HG02840 (cell line): ENCODE data around the gene VSIG8.
"Not testable (repeated sequence)": the region's sequence is repeated elsewhere in the genome, so short reads cannot be mapped to it uniquely, and the experiment has no call there.

Source experiments
- ATAC-seq: cut with Tn5 transposase; IDR thresholded peaks from one replicate; pipeline ENCODE4 v1.9.1; 2021; ENCODE audit warnings: mild to moderate bottlenecking, moderate library complexity, moderate number of reproducible peaks; ENCODE audit not compliant: unreplicated experiment, low FRiP score

The VSIG8 gene, protein sequence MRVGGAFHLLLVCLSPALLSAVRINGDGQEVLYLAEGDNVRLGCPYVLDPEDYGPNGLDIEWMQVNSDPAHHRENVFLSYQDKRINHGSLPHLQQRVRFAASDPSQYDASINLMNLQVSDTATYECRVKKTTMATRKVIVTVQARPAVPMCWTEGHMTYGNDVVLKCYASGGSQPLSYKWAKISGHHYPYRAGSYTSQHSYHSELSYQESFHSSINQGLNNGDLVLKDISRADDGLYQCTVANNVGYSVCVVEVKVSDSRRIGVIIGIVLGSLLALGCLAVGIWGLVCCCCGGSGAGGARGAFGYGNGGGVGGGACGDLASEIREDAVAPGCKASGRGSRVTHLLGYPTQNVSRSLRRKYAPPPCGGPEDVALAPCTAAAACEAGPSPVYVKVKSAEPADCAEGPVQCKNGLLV

DNA sequence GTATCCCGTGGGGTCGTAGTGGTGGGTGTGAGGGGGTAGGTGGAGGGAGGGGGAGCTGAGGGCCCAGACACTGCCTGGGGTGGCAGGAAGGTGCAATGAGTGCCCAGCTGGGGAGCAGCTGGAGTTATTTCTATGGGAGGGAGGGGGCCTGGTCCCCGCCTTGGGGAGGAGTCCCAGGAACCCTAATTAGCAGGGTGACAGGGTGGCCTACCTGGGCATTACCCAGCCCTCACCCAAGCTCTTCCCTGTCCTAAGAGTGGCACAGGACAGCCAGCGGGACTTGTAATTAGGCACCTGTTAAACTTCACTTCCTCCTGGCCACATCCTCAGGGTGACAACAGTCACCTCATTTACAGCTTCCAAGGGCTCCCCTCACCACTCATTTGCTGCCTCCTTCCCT is at the start of gene VSIG8:
Gene VSIG8, minus strand, starts transcription at position 101 of the 400 bp plus-strand sequence. CDS start 136 bp downstream, outside the sequence.
- ATAC-seq: no peak

DNA sequence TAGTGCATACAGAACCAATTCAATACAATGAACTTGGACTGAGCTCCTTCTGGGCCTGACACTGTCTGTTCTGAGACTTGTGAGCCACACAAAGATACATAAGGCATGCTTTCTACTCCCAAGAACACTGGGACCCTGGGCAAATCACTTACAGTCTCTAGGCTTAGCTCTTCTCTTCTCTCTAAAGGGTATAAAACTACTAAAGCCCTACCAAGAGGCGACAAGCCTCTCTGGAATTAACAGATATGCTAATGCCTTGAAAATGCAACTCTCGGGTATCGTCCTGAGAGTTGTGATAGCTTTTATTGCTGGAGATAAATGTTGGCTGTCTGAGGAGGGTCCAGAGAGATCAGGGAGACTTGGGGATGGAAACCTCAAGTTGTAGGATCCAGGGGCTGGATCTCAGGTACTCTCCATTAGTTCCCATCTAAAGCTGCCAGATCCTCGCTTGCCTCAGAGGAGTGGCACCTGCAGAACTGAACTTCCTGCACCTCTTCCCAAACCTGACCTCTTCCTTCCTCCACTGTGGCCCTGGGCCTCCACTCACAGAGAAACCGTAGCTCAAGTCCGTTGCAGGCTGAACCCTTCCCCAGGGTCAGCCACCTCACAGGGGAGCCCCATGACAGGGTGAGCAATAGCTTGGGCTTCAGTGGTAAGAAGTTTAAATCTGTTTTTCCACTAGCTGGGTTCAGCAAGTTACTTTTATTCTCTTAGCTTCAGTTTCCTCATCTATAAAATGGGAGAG is 49.0 kb upstream of the VSIG8 start:
- ATAC-seq: no peak

DNA sequence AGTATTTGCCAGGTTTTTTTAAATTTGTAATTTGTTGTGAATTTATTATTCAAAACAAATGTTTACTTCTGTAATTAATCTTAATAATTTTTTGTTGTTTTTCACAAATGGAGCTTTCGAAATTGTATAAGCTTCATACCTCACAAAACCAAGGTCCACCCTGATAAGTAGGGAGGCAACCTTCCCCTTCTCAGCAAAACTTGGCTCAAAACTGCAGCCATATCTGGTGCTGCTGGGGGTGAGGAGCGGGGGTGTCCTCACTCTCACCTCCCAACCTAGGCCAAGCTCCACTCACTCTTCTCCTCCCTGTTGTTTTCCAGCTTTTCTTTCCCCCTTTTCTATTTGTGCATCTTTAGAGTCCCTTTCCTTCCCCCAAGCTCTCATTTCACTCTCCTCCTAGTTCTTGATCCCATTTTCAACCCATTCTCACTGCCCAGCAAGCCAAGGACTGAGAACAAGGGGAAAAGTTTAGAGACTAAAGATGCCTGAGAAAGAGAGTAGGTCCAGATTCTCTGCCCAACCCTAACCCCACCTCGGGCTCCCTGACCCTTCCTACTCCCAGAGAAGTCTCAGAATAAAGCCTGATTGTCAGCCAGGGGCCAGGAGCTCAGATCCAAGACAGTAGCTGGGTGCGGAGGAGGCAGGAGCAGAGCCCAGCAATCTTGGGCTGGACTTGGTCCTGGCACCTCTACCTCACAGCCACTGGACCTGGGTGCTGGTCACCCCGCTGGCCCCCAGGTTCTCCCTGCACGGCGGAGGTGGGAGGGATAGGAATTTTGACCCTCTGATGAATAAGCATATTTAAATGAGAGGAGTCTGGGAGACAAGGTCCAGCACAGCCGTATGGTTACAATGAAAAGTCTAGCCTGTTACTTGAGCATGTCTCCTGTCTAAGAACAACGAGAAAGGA is 45.8 kb upstream of the VSIG8 start:
- no peak for ATAC-seq

DNA sequence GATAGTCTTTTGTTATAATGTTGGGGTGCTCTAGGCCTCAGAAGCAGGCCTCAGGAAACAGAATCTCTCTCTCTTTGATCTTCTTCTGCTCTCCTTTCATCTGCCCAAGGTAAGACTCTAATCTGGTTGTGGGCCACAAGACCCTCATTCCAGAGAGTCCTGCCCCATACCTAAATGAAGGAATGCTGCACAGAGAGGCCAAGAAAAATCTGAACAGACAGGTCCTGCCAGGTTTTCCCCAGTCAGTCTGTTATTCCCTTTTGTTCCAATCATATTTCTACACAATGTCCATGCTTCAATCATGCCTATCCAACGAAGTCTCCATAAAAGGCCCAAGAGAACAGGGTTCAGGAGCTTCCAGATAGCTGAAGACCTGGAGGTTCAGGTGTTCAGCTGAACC is 44.5 kb upstream of the VSIG8 start:
- no peak for ATAC-seq

DNA sequence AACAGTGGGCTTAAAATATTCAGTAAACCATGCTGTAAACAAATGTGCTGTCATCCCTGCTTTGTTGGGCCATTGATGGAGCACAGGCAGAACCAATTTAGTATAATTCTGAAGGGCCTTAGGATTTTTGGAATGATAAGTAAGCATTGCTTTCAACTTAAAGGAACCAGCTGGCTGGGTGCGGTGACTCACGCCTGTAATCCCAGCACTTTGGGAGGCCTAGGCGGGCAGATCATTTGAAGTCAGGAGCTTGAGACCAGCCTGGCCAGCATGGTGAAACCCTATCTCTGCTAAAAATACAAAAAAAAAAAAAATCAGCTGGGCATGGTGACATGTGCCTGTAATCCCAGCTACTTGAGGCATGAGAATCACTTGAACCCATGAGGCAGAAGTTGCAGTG is 41.6 kb upstream of the VSIG8 start:
- not testable (repeated sequence) for ATAC-seq

DNA sequence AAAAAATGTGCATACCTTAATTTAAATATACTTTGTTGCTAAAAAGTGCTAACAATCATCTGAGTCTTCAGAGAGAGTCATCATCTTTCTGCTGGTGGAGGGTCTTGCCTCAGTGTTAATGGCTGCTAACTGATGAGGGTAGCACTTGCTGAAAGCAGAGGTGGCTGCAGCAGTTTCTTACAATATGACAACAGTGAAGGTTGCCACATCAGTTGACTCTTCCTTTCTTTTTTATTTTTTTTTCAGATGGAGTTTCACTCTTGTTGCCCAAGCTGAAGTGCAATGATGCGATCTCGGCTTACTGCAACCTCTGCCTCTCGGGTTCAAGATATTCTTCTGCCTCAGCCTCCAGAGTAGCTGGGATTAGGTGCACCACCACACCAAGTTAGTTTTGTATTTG is 40.1 kb upstream of the VSIG8 start:
- no peak for ATAC-seq

DNA sequence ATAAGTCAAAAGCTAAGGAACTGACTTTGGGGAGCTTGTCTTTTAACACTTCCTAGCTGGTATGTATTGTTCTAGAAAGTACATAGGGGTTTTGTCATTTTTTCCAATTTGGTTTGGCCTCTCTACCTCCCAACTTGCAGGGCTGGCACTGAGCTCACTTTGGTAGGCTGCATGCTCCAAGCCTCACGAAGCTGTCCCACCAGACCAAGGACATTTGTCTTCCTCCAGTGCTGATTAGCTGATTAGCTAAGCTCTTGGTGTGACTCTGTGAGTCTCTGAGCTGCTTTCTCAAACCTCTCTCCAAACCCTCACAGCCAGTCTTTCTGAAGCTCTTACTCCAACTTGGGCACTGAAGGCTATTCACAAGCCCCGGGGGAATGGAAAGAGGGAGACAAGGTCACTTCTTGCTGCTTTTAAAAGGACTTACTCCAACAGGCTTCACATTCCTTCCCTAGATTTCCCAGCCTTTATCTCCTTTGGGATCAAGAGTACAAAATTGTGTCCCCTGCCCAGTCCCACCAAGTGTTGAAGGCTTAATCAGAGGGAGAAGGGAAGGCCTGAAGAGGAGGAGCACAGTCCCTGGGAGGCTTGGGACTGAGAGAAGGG is 38.4 kb upstream of the VSIG8 start:
- no peak for ATAC-seq

DNA sequence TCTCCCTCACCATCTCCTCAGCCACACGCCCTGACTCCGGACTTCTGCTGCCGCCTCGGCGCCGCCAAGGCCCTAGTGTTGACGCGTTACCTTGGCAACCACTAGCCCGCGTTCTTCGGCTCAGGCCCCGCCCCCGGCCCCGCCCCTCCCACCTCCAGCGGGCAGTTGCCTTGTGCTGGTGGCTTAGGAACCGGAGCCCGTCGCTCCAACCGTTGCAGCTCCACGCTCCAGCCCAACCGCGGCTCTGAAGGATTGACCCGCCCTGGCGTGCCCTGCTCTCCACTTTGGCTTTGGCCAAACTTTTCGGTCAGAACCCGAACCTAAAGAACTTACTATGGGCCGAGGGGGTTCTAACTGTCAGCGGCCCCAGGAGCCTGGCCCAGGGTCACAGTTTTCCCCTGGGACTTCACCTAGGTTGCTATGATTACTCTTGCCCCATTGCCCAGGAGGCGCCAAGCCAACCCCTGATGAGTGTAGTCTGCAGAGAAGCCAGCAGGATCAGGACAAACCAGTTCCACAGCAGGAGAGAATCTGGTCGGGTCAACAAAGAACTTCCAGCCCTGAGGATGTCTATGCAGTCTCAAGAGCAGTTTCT is 37.7 kb upstream of the VSIG8 start, which contains the start of gene CFAP45:
Gene CFAP45, minus strand, starts transcription at position 80 of the 595 bp plus-strand sequence. Its CDS starts 67 bp downstream, at position 13.
- ATAC-seq: no peak

DNA sequence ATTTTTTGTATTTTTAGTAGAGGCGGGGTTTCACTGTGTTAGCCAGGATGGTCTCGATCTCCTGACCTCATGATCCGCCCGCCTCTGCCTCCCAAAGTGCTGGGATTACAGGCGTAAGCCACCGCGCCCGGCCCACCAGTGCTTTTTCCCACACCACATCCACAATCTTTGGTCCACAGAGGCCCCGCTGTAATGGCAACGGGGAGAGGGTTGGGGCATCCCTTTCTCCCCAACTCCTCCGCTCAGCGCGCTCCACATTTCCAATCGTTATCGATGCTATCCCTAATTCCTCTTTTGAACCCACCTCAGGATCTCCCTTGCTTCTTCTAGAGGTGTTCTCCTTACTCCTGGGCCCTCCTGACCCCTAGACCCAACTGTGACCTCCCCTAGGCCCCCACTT is 37.2 kb upstream of the VSIG8 start:
- ATAC-seq: not testable (repeated sequence)

DNA sequence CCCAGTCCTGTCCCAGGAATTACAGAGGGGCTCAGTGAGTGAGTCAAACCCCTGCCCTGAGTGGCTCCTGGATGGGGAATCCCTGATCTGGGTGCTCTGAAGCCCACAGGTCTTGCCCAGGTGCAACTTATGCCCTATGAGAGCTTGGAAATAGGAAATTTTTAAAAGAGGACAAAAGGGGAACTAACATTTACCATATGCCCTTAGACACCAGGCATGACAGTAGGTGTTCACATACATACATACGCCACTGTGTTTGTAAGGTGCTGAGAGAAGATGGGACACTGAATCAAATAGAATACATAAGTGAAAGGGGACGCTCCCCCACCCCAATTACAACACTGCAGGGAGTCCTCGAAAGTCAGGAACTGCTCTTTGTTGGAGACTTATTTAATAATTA is 36.1 kb upstream of the VSIG8 start:
- ATAC-seq: no peak

DNA sequence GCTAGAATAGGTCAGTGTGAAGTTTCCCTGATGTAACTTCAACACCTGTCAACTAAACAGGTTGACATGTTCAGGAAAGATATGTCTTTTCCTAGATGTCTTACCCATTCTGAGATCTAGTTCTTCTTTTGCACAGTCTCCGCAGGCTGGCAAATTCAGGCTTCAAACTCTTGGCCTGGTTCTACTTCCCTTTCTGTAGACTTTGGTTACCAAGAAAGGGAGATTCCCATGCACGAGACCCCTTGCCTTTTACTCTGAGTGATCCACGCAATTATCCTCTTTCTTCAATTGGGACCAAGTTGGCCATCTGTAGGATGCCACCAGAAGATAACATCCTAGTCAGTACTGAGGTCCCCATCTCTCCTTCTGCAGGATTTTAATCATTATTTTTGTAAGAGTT is 35.5 kb upstream of the VSIG8 start:
- ATAC-seq: no peak

DNA sequence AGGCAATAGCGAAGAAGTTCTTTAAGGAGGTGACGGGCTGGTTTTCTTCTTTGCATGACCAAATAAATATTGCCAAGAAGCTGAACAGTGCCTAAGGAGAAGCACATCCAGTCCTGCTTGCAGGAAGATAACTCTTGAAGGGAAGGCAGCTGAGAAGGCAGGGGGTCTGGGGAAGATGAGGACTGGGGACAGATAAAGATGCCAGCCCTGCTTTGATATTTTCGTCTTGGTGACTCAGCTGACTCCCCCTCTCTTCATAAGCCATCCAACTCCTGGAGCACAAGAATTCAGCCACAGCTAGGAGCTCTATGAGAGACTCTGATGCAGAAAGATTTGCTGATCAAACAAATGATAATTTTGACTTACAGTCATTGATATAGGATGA is 34.1 kb upstream of the VSIG8 start:
- no peak for ATAC-seq

DNA sequence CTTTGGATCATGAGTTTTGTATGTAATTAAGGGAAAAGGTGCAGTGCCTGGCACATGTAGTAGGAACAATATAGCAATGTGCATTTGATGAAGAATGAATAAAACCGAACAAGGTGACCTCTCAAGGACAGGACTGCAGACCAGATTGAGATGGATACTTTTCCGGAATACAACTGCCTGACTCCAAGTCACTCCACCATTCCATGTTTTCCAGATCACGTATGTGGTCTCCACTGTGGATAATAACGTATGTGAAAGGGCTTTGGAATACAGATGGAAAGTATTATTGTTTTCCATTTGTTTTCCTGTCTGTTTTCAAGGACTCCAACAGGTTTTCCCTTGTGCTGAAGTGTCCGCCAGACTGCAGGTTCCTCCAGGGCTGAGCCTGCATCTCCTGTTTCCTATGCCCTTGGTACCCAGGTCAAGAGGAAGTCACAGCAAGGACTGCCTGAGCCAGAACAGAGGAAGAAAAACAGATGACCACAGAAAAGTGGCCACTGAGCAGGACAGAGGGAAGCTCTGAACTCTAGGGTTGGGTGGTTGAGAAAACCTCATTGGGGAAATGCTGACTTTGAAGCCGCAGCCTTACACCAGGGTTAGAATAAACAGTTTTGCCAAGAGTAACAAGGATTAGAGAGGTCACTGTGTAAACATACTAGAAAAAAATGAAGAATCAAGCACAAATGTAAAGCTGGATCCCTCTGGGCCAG is 33.5 kb upstream of the VSIG8 start:
- ATAC-seq: no peak

DNA sequence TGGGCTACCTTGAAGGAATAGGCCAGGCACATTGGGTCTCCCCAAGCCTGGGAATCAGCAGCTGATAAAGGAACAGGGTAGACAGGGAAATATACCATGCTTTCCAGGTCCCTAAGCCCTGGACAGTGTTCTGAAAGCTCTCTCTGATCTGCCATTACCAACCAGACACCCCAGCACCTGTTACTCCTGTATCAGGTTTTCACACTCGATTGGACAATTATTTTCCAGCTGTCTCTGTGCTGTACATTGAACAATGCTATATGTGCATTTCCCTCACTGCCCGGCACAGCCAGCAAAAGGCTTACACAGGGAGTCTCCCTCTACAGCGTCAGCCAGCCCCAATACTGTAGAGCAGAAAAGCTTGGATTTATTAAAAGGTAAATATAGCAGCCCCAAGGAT is 32.8 kb upstream of the VSIG8 start:
- no peak for ATAC-seq

DNA sequence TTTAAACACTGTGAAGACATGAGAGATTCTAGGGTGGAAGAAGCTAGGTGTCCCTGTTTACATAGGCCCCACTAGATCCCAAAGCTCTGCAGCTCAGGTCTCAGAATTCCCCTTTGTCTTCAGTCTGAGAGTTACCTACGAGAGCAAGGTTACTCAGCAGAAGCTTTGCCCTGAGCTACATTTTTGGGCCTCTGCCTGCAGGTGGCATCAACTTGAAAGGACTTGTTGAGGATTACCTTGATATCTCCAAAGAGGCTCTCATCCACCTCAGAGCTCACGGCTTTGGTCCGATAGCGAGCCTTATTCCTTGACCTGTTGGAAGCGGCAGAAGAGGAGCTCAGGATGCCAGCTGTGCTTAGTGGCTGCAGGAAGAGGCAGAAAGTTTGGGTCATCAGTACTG is 30.5 kb upstream of the VSIG8 start:
- ATAC-seq: no peak

DNA sequence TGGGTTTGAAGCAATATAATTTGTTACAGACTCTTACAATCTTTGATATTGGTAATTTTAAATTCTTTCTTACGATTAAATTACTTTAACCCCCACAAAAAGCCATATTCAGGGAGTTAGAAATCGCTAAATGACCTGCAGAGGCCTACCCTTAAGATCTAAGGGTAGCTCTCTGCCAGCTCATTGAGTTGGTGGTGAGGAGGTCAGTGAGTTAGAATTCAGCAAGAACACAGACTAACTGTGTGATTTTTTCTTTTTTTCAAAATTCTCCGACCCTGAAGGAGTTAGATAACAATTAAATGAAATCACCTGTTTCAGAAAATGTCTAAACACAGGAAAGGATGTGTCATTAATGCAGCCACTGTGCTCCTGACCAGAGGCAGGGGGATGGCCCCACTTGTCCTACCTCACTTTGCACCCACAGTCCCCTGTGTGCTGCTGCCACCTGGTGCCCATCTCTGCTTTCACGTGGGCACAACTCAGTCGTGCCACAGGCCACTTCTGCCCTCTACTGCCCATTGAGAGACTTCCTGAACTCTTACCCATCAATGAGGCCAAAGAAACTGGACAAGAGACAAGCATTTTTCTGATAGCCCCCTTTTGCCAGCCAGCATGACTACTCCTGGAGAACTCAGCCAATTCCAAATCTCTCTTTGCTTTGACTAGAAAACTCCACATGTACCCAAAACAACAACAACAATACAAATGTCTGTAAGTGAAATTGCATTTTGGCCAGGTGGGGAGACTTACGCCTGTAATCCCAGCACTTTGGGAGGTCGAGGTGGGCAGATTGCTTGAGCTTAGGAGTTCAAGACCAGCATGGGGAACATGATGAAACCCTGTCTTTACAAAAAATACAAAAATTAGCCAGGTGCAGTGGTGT is 29.1 kb upstream of the VSIG8 start:
- no peak for ATAC-seq

DNA sequence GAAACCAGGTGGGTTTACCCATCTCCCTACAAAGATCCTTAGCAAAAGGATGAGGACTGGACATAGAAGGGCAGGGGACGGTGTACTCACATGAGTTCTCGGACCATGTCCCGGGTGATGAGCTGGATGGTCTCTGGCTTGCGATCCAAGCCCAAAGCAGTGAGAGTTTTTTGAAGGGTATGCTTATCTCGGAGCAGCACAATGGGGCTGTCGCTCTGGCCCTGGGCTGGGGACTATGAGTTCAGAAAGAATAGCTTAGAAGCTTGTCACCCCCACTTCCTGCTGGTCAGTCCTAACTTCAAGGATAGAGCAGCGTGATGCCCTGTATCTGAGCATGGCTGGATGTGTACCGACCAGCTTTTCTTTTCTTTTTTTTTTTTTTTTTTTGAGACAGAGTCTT is 27.9 kb upstream of the VSIG8 start:
- ATAC-seq: no peak

DNA sequence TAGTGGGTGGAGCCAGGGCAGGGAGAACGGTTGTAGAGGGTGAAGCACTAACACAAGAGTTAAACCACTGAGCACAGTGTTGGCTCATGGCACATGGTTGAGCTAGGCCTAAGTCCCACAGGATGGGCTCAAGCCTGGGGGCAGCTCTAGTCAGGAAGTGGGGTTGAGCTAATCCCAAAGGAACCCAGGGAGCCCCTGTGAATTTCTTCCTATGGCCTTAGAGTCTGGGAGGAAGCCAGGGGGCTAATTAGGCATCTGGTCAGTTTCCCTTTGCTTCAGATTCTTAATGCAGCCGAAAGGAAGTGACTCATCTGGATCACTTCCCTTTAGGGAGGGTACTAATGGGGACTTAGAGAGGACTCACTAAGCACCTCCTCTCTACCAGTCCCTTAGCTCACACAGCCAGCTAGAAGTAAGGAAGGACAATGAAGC is 27.4 kb upstream of the VSIG8 start:
- peak; percentile 72 for ATAC-seq
